Astrocyte (in vitro differentiated cells and primary cell): ENCODE measurements around the gene TBC1D5.

Experiments used
- CTCF ChIP-seq: IDR thresholded peaks from 2 replicates; pipeline ENCODE4 v1.5.1; 2011; ENCODE audit warnings: low read depth, mild to moderate bottlenecking, inconsistent platforms, low read length, moderate library complexity; ENCODE audit not compliant: insufficient read depth
- EZH2 ChIP-seq: IDR thresholded peaks from 2 replicates; pipeline ENCODE4 v1.6.1; 2012; ENCODE audit warnings: mild to moderate bottlenecking, low read length, inconsistent platforms; ENCODE audit not compliant: insufficient read depth

GRCh38 chr3:17162116-17162515, 580.3 kb downstream of the TBC1D5 start:
- TF ChIP-seq EZH2 (no peak), CTCF (no peak)
